Mucosa of rectum (tissue), 2 donors: ENCODE data around the gene TRAPPC11.
A peak's percentile ranks its signal among the peaks of the same experiment; 100 is the strongest.

ENCODE experiments used
- H3K27ac ChIP-seq, 2 donors: one replicate each; pipeline ENCODE4 v1.7.0; 2013; ENCODE audit warnings: inconsistent platforms in 2 of 2, low read depth in 2 of 2, low read length in 2 of 2
- H3K27me3 ChIP-seq, 2 donors: one replicate each; pipeline ENCODE4 v1.7.0; 2013; ENCODE audit warnings: low read length in 2 of 2; ENCODE audit not compliant: control insufficient read depth in 2 of 2, insufficient read depth in 2 of 2
- H3K36me3 ChIP-seq, 2 donors: one replicate each; pipeline ENCODE4 v1.7.0; 2013; ENCODE audit warnings: low read length in 2 of 2; ENCODE audit not compliant: control insufficient read depth in 2 of 2, insufficient read depth in 2 of 2
- H3K4me1 ChIP-seq, 2 donors: one replicate each; pipeline ENCODE4 v1.7.0; 2013; ENCODE audit warnings: low read length in 2 of 2, mild to moderate bottlenecking in 1 of 2; ENCODE audit not compliant: control insufficient read depth in 2 of 2, insufficient read depth in 2 of 2
- H3K4me3 ChIP-seq, 2 donors: one replicate each; pipeline ENCODE4 v1.7.0; 2013; ENCODE audit warnings: low read length in 2 of 2
- H3K9ac ChIP-seq, 2 donors: one replicate each; pipeline ENCODE4 v1.7.0; 2013; ENCODE audit warnings: low read length in 2 of 2, low read depth in 1 of 2, mild to moderate bottlenecking in 1 of 2
- H3K9me3 ChIP-seq, 2 donors: one replicate each; pipeline ENCODE4 v1.7.0; 2013; ENCODE audit warnings: low read length in 2 of 2; ENCODE audit not compliant: control insufficient read depth in 2 of 2
- donor health status: healthy.
- donor health status: Normal muscosa, but diverticular disease.

Gene TRAPPC11

GRCh38 chr4:183636923-183637322 is 22.2 kb upstream of the TRAPPC11 start:
- Histone ChIP-seq H3K27ac (peak overlapping the region in 1 of 2 donors; percentile 8), H3K4me1 (no peaks in the 10 kb centered on the region), H3K9ac (peak overlapping the region in 1 of 2 donors; percentile 55), H3K4me3 (peak overlapping the region; percentile 55 to 72), H3K9me3 (no peaks in the 10 kb centered on the region), H3K27me3 (no peaks in the 10 kb centered on the region), H3K36me3 (no peaks in the 10 kb centered on the region)

GRCh38 chr4:183637461-183637860 is 21.6 kb upstream of the TRAPPC11 start:
- Histone ChIP-seq H3K27me3 (no peaks in the 10 kb centered on the region), H3K4me3 (no peak overlapping the region), H3K36me3 (peaks cover 0 to under 1% of the 10 kb centered on the region in 2 donors), H3K27ac (no peak overlapping the region), H3K9me3 (no peaks in the 10 kb centered on the region), H3K4me1 (no peaks in the 10 kb centered on the region), H3K9ac (no peak overlapping the region)

- H3K27ac ChIP-seq, result no peak overlapping the region
- H3K4me1 ChIP-seq, result no peaks in the 10 kb centered on the region
- no peaks in the 10 kb centered on the region for H3K27me3 ChIP-seq
- H3K36me3 ChIP-seq, result peaks cover 0 to 2% of the 10 kb centered on the region in 2 donors
- H3K9me3 ChIP-seq, result no peaks in the 10 kb centered on the region
- H3K9ac ChIP-seq, result no peak overlapping the region
- H3K4me3 ChIP-seq, result no peak overlapping the region
These were observed 20.7 kb upstream of the TRAPPC11 start for GRCh38 chr4:183638436-183638835.

GRCh38 chr4:183639291-183639690 is 19.8 kb upstream of the TRAPPC11 start:
- Histone ChIP-seq H3K4me3 (no peak overlapping the region), H3K9ac (no peak overlapping the region), H3K9me3 (no peaks in the 10 kb centered on the region), H3K27me3 (no peaks in the 10 kb centered on the region), H3K4me1 (no peaks in the 10 kb centered on the region), H3K36me3 (peaks cover 0 to 5% of the 10 kb centered on the region in 2 donors), H3K27ac (no peak overlapping the region)

GRCh38 chr4:183645326-183645725 is 13.8 kb upstream of the TRAPPC11 start:
- no peak overlapping the region for H3K4me3 ChIP-seq
- H3K4me1 ChIP-seq, result no peaks in the 10 kb centered on the region
- no peak overlapping the region for H3K9ac ChIP-seq
- no peaks in the 10 kb centered on the region for H3K9me3 ChIP-seq
- peaks cover 12 to 52% of the 10 kb centered on the region in 2 donors for H3K36me3 ChIP-seq
- no peaks in the 10 kb centered on the region for H3K27me3 ChIP-seq
- H3K27ac ChIP-seq, result no peak overlapping the region

GRCh38 chr4:183657564-183657963 is 1.5 kb upstream of the TRAPPC11 start:
- no peak overlapping the region for H3K27ac ChIP-seq
- H3K9me3 ChIP-seq, result no peaks in the 10 kb centered on the region
- peaks cover 6 to 11% of the 10 kb centered on the region in 2 donors for H3K4me1 ChIP-seq
- no peak overlapping the region for H3K4me3 ChIP-seq
- H3K27me3 ChIP-seq, result no peaks in the 10 kb centered on the region
- H3K9ac ChIP-seq, result no peak overlapping the region
- H3K36me3 ChIP-seq, result peaks cover 4 to 8% of the 10 kb centered on the region in 2 donors

- Histone ChIP-seq H3K4me1 (peaks cover 6 to 11% of the 10 kb centered on the region in 2 donors), H3K4me3 (peak overlapping the region; percentile 81 to 85), H3K36me3 (peaks cover under 1 to 2% of the 10 kb centered on the region in 2 donors), H3K9me3 (no peaks in the 10 kb centered on the region), H3K27me3 (no peaks in the 10 kb centered on the region), H3K27ac (peak overlapping the region; percentile 89 to 93), H3K9ac (peak overlapping the region; percentile 83 to 97)
These were observed 598 bp upstream of the TRAPPC11 start for GRCh38 chr4:183658362-183659028.

GRCh38 chr4:183659872-183660242 is 764 bp downstream of the TRAPPC11 start:
- Histone ChIP-seq H3K4me1 (peaks cover 6 to 11% of the 10 kb centered on the region in 2 donors), H3K4me3 (peak overlapping the region; percentile 81 to 85), H3K9ac (peak overlapping the region; percentile 74 to 97), H3K9me3 (no peaks in the 10 kb centered on the region), H3K27ac (peak overlapping the region; percentile 89 to 93), H3K27me3 (no peaks in the 10 kb centered on the region), H3K36me3 (peaks cover 4 to 6% of the 10 kb centered on the region in 2 donors)

GRCh38 chr4:183666088-183666487 is 7.0 kb downstream of the TRAPPC11 start:
- H3K36me3 ChIP-seq, result peaks cover 39 to 50% of the 10 kb centered on the region in 2 donors
- H3K9me3 ChIP-seq, result no peaks in the 10 kb centered on the region

GRCh38 chr4:183670251-183670650 is 11.2 kb downstream of the TRAPPC11 start:
- no peaks in the 10 kb centered on the region for H3K27me3 ChIP-seq
- no peak overlapping the region for H3K4me3 ChIP-seq
- H3K9ac ChIP-seq, result no peak overlapping the region
- H3K36me3 ChIP-seq, result peaks cover 36 to 49% of the 10 kb centered on the region in 2 donors
- H3K9me3 ChIP-seq, result no peaks in the 10 kb centered on the region
- H3K27ac ChIP-seq, result no peak overlapping the region
- no peaks in the 10 kb centered on the region for H3K4me1 ChIP-seq

More at GRCh38 chr4:183666088-183666487, 7.0 kb downstream of the TRAPPC11 start:
- Histone ChIP-seq H3K4me1 (no peaks in the 10 kb centered on the region), H3K9ac (no peak overlapping the region), H3K27ac (no peak overlapping the region), H3K4me3 (no peak overlapping the region), H3K27me3 (no peaks in the 10 kb centered on the region)
